GM19035 (cell line): ENCODE measurements around the gene PHF23.

ENCODE experiments used
- ATAC-seq: cut with Tn5 transposase; IDR thresholded peaks from one replicate; pipeline ENCODE4 v1.9.1; 2021; ENCODE audit not compliant: unreplicated experiment

PHF23 gene

GRCh38 chr17:7238420-7239090 is 702 bp downstream of the PHF23 start:
- no peak for ATAC-seq

DNA sequence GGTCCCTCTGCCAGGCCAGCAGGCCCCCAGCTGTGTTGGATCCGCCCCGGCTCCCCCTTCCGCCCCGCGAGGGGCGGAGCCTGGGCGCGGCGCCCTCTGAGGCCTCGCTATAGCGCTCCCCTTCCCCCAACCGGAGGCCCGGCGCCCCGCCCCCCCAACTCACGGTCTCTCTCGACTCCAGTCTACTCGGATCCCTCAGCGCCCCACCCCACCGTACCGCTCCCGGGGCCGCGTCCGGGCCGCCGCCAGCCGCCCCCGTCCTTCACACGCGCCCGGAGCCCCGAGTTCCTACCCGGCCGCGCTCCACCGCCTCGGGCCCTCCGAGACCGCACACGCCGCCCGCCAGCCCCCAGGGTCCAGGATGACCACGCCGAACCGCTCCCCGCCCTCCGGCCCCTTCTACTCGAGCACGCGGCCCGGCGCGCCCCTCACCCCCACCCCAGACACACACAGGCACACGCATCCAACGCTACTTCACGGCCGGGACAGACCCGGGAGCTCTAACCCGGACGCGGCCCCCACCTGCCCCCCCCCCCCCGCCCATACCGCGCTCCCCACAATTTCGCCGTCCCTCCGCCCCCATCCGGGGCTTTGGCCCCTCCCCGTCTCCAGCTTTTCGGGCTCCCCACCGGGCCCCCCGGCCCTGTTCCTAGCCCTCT is 1.4 kb downstream of the PHF23 start:
- ATAC-seq, result no peak

GRCh38 chr17:7237266-7237760 is 1.9 kb downstream of the PHF23 start:
- ATAC-seq, result no peak

DNA sequence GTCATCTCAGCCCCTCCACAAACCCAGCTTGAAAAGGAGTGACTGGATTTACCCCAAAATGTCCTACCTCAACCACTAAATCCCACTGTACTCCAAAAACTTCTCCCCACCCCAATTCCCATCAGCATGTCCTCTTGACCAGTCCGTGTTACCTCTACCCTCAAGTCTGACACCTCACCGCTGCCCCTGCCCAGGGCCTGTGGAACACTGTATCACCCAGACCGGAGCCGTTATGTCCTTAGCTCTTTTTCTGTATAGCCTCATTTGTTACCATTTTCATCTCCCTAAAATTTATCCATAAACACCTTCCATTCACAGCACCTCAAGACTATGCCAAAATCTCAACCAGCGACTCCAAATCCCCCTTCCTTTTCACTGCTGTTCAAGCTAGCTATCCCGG is 2.4 kb downstream of the PHF23 start:
- ATAC-seq, result no peak

- no peak for ATAC-seq
Observed at GRCh38 chr17:7235693-7236665, 3.3 kb downstream of the PHF23 start.

GRCh38 chr17:7234083-7234951 is 4.9 kb downstream of the PHF23 start, which contains the start of gene DVL2:
Gene DVL2, minus strand, starts transcription at chr17:7234517. Its CDS starts 255 bp downstream, at chr17:7234262.
- ATAC-seq, result peak; percentile 55

DNA sequence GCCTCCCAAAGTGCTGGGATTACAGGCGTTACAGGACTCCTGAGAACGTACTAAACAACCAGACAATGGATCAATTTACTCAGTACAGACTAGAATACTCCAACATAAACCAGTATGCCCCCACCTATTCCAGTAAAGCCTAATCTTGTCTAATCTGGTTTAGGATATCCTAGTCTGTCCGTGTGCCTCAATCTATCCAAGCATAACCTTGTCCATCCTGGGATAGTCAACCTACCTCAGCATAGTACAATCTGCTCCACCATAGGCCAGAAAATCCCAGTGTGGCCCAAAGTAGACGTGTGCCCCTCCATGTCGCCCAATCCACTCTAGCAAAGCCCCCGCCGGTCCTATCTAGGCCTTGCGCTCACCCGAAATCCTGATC is 5.6 kb downstream of the PHF23 start:
- ATAC-seq, result no peak

GRCh38 chr17:7232114-7232513 is 7.1 kb downstream of the PHF23 start:
- ATAC-seq, result no peak

DNA sequence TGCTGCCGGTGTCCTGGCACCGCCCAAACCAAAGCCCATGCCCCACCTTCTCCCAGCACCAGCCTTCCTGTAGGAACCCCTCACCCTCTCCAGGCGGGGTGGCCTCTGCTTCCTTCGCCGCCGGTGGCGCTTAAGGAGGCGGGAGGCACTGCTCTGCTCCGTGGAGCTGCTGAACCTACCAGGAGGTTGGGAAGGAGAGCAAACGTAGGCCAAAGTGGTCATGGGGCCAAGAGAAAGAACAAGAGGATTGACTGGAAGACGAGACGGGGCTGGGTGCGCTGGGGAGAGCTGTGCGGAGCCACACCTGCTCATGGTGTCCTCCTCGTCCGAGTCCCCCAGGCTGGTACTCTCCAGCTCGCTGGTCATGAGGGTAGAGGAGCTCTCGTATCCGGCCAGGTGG is 9.8 kb downstream of the PHF23 start:
- no peak for ATAC-seq

GRCh38 chr17:7228920-7229319 is 10.3 kb downstream of the PHF23 start:
- no peak for ATAC-seq

- ATAC-seq, result no peak
Observed at GRCh38 chr17:7226721-7227710, 12.2 kb downstream of the PHF23 start.

- ATAC-seq, result no peak
Observed at GRCh38 chr17:7225711-7226331, 13.4 kb downstream of the PHF23 start.

DNA sequence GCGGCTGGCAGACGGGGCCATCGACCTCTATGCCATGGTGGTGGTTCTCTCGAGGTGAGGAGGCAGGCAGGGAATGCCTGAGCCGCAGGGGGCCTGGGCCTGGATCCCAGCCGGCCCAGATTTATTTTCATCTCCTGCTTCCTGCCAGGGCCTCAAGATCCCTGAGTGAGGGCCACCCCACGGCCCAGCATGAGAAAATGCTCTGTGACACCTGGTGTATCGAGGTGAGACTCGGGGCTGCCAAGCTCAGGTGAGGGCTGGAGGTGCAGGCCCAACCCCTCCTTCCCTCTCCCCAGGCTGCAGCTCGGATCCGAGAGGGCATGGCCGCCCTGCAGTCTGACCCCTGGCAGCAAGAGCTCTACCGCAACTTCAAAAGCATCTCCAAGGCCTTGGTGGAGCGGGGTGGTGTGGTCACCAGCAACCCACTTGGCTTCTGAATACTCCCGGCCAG is 14.6 kb downstream of the PHF23 start:
- no peak for ATAC-seq

DNA sequence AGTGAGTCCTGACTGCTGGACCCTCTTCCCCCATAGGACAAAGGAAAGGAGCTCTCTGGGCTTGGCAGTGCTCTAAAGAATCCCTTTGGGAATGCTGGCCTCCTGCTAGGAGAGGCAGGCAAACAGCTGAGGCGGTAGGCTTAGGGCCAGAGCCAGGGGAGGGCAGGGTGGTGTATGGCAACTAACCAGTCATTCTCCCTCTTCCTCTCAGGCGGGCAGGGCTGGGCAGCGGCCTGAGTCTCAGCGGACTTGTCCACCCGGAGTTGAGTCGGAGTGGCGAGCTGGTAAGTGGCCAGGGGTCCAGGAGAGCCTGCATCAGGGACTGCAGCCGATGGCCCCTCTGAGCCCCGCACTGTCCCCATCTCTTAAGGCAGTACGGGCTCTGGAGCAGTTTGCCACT is 15.1 kb downstream of the PHF23 start:
- no peak for ATAC-seq

DNA sequence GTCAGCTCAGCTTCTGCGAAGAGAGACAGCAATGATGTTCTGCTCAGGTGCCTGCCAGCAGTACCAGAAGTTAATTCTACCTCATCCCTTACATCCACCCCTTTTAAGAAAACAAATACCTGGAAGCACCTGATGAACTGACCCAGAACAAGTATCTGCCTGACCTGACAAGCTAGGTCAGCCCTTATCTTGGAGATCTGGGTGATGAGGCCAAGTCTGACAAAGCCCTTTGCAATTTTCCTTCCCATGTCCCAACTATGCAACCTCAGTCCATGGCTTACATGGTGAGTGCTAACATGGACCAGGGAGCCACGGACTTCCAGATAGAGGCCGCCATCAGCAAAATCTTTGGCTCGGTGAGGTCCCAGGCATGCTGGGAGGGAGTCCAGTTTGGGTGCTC is 15.9 kb downstream of the PHF23 start:
- no peak for ATAC-seq

DNA sequence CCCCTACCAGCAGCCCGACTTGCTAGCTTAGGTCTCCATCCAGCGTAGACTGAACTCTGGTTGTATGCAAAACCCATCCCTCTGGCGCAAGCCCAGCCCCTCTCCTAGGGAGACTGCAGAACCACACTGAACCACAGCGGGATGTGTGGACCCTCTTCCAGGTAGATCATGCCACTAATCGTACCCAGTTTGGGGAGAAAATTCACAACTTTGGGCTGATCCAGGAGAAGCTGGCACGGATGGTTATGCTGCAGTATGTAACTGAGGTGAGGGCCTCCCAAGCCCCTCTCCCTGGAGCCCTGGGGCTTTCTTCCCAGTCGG is 16.3 kb downstream of the PHF23 start:
- ATAC-seq, result no peak

DNA sequence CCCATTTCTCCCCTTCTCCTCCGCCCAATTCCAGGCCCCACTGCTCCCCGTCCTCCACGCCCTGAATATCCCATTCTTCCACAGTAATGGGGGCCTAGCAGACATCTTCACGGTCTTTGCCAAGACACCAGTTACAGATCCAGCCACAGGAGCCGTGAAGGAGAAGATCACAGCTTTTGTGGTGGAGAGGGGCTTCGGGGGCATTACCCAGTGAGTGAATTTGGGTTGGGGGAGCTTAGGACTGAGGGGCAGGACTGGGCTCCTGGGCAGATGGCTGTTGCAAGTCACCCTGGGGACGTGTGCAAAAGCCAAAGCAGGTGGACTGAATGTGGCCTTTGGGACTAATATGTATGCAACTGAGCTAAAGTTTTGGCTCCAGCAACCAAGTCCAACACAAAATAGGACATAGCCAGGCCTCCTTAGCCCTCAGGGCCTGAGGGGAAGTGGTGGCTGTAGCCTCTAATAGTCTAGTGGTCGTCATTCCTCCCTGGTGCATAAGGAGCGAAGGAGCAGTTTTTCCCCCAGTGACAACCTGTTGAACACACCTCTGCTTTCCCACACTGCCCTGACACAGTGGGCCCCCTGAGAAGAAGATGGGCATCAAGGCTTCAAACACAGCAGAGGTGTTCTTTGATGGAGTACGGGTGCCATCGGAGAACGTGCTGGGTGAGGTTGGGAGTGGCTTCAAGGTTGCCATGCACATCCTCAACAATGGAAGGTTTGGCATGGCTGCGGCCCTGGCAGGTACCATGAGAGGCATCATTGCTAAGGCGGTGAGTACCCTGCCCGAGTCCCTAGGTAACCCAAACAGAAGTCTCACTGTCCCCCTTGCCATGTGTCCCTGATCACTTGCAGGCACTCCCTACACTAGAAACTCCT is 16.9 kb downstream of the PHF23 start:
- no peak for ATAC-seq
